ENCODE data around the gene IFT20.
A peak's percentile ranks its signal among the peaks of the same experiment; 100 is the strongest.
"Not testable (repeated sequence)": the region's sequence is repeated elsewhere in the genome, so short reads cannot be mapped to it uniquely, and the experiment has no call there.

IFT20 gene

GRCh38 chr17:28363776-28364650 lies 28.7 kb upstream of the IFT20 start:
- DNase-seq, result no peak

- DNase-seq, result no peak
These were observed 27.9 kb upstream of the IFT20 start for GRCh38 chr17:28363186-28363585.

GRCh38 chr17:28357901-28358197 lies 22.6 kb upstream of the IFT20 start:
- DNase-seq, result no peak

- peak; percentile 96 for DNase-seq
These were observed 22.0 kb upstream of the IFT20 start, which contains the start of gene POLDIP2 for GRCh38 chr17:28357061-28357900. Gene POLDIP2 (minus strand): TSS chr17:28357527. CDS start chr17:28357448, 79 bp downstream.

- DNase-seq, result no peak
These were observed 15.0 kb upstream of the IFT20 start for GRCh38 chr17:28350271-28350670.

GRCh38 chr17:28348979-28349378 lies 13.7 kb upstream of the IFT20 start:
- DNase-seq, result no peak

- DNase-seq, result no peak
These were observed 12.1 kb upstream of the IFT20 start for GRCh38 chr17:28347261-28347891.

DNA sequence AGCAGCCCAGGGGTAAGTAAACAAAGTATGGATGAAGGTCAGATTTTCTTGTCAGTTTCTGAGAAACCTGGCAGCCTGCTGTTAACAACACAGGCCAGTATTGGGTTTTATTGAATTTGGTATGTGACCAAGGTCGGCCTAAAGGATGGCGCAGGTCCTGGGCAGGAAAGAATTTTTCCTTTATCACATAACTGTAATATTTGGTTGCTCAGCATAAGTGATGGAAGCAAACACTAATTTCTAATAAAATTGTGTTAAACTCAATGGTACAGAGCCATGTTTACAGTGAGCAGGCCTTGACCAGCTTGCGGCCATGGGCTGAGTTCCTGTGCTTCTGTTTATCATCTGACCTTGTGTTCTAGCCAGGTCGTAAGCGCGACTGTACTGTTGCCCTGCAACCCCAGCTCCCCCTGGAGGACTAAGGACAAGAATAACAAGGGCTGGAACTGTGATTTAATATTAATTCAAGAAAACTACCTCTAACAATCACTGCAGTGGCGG lies 11.5 kb upstream of the IFT20 start:
- no peak for DNase-seq

DNA sequence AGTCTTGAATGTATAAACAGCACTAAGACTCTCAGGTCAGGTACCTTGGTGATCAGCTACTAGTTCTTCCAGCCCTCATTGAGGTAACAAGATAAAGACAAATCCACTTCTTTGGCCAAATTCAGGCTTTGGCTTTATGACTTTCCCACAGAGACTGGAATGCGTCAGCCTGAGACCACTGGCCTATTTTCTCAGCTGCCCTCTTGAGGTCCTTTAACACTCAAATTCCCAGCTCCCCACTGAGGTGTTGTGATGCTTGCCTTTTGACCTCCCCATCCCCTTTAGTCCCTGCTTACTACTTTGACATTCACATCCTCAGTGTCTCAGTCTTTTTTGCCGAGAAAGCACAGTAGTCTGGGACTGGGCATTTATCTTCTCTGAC lies 10.9 kb upstream of the IFT20 start:
- DNase-seq, result no peak

- no peak for DNase-seq
These were observed 10.3 kb upstream of the IFT20 start for GRCh38 chr17:28345419-28346198.

- DNase-seq, result no peak
These were observed 9.2 kb upstream of the IFT20 start for GRCh38 chr17:28344435-28344901.

GRCh38 chr17:28344011-28344410 lies 8.7 kb upstream of the IFT20 start:
- DNase-seq, result no peak

DNA sequence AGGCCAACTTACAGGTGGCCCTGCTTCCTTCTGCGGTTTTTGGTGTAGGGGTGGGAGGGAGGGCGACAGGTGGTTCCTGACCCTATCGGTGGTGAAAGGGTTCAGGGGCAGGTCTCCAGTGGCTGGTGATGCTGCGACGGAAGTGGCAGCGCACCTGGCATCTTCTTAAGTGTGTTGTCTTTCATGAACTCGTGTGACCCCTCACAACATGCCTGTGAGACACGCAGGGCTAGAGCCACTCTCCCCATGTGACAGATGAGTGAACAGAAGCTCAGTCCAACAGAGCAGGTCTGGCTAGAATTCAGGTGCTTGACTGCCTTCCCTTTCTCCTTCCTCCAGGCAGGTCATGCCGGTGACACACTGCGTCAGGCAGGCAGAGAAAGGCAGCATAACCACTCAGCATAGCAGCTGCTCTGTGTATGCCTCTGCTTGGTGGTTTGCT lies 8.2 kb upstream of the IFT20 start:
- DNase-seq, result no peak

DNA sequence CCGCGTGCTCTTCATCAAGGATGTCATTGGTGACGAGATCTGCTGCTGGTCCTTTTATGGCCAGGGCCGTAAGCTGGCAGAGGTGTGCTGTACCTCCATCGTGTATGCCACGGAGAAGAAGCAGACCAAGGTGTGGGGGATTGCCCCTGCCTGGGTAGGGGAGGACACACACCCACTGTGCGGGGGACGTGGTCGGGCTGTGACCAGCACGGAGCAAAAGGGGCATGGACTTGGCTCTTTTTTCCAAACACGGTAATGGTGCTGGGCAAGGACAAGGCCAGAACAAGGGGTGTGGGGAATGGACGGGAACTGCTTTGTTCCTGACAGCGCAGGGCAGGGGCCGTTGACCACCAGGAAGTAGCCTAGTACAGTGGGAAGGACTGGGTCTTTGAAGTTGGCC lies 7.0 kb upstream of the IFT20 start:
- DNase-seq, result no peak

GRCh38 chr17:28341516-28341915 lies 6.2 kb upstream of the IFT20 start:
- no peak for DNase-seq

DNA sequence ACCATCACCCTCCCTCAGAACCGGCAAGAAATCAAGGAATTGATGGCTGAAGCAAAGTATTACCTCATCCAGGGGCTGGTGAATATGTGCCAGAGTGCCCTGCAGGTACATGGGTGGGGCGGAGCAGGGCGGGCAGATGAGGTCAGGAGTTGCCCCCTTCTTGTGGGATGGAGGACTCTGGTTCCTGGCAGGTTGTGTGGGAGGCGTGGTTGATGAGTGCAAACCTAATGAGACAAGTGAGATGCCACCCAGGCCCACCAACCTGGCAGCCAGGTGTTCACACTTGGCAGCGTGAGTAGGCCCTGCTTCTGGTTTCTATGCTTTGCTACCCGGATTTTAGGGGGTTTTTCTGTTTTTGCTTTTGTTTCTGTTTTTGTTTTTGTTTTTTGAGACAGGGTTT lies 5.1 kb upstream of the IFT20 start:
- no peak for DNase-seq

- DNase-seq, result no peak
These were observed 4.2 kb upstream of the IFT20 start for GRCh38 chr17:28339431-28339830.

GRCh38 chr17:28338769-28339212 lies 3.5 kb upstream of the IFT20 start:
- DNase-seq, result not testable (repeated sequence)

DNA sequence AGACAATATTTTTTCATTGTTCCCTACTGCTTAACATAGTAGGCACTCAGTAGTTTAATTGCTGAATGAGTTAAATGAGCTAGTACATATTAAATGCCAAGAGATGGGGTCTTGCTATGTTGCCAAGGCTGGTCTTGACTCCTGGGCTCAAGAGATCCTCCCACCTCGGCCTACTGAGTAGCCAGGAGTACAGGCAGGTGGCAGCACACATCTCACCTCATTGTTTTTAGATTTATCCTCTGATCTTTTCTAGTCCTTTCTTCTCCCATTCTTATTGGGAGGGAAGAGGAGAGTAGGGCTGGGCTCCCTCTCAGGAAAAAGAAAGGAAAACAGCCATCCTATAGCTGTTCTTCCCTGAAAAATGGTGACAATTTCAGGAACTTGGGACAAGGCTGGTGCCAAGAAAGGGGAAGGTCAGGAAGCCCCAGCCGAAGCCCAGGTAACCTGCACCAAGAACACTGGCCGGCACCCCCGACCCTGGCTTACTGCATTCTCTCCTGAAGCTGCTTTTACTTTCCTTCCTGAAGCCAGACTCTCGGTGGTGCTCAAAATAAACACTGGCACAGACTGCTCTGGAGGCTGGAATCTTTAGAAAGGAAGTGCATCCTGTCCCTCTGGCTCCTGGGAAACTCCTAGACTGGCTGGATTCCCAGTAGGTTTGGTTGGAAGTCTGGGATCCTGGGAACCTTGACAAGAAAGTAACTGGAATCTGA lies 2.9 kb upstream of the IFT20 start:
- DNase-seq, result no peak

GRCh38 chr17:28335959-28336871 lies 943 bp upstream of the IFT20 start:
- DNase-seq, result peak in 1 of 2 donors; percentile 36
